HEK293 (cell line): ENCODE data around the gene GSN.

Source experiments
- CTCF ChIA-PET: fragments of 350-600 bp; formaldehyde crosslinking; extraction: SDS; loops from one replicate; lab custom pipeline; 2021; ENCODE audit warnings: antibody characterized with exemption; lab: Yijun Ruan, JAX
- POLR2A ChIA-PET: fragments of 300-600 bp; formaldehyde crosslinking; extraction: SDS; loops from one replicate; lab custom pipeline; 2020; ENCODE audit warnings: antibody characterized with exemption, inconsistent platforms; lab: Yijun Ruan, JAX
- H3K27ac ChIP-seq: fragments of 200-500 bp; sonication (Bioruptor generic); 2 replicates; pipeline ENCODE4 v1.5.1; 2014; ENCODE audit warnings: low read depth, low read length, control low read depth, inconsistent platforms; ENCODE audit errors: extremely low read depth
- H3K36me3 ChIP-seq, 2 experiments: fragments of 200-500 bp in 1 of 2; sonication (Bioruptor generic) in 1 of 2; 1 replicate in 1 of 2; 2 replicates in 1 of 2; pipeline ENCODE4 v1.5.1; 2014 to 2017; ENCODE audit warnings: inconsistent platforms in 2 of 2, low read length in 2 of 2; ENCODE audit not compliant: control insufficient read depth in 2 of 2, insufficient read depth in 1 of 2
- H3K4me1 ChIP-seq: fragments of 200-500 bp; sonication (Bioruptor generic); 2 replicates; pipeline ENCODE4 v1.5.1; 2014; ENCODE audit warnings: mild to moderate bottlenecking, low read length, inconsistent platforms; ENCODE audit not compliant: control insufficient read depth, insufficient read depth
- H3K4me3 ChIP-seq: 2 replicates; pipeline ENCODE4 v1.5.1; 2011; ENCODE audit warnings: low read depth, mild to moderate bottlenecking, control low read depth, low read length, moderate library complexity
- H3K9me3 ChIP-seq: fragments of 200-500 bp; sonication (Bioruptor generic); 2 replicates; pipeline ENCODE4 v1.5.1; 2014; ENCODE audit warnings: low read depth, low read length, inconsistent platforms; ENCODE audit not compliant: control insufficient read depth, insufficient read depth
- BCL11A ChIP-seq: fragments of 450-650 bp; formaldehyde crosslinking; IDR thresholded peaks from 2 replicates; pipeline ENCODE4 v1.5.1; 2016; ENCODE audit warnings: low read depth, missing biosample characterization, missing genetic modification characterization
- GLIS2 ChIP-seq: fragments of 450-650 bp; formaldehyde crosslinking; IDR thresholded peaks from 2 replicates; pipeline ENCODE4 v1.5.1; 2016; ENCODE audit warnings: missing biosample characterization, missing genetic modification characterization
- HOXA7 ChIP-seq: sonication (generic); formaldehyde crosslinking; IDR thresholded peaks from 2 replicates; pipeline ENCODE4 v1.8.1; 2022; ENCODE audit warnings: missing genetic modification reagents, borderline replicate concordance
- REPIN1 ChIP-seq: fragments of 450-650 bp; formaldehyde crosslinking; IDR thresholded peaks from 2 replicates; pipeline ENCODE4 v1.5.1; 2017; ENCODE audit warnings: missing biosample characterization, missing genetic modification characterization, low read depth
- SCRT2 ChIP-seq: fragments of 450-650 bp; formaldehyde crosslinking; IDR thresholded peaks from 2 replicates; pipeline ENCODE4 v1.5.1; 2016; ENCODE audit warnings: missing biosample characterization, missing genetic modification characterization
- SP3 ChIP-seq: fragments of 450-650 bp; formaldehyde crosslinking; IDR thresholded peaks from 2 replicates; pipeline ENCODE4 v1.5.1; 2016; ENCODE audit warnings: missing biosample characterization, missing genetic modification characterization
- TCF7L2 ChIP-seq: IDR thresholded peaks from 2 replicates; pipeline ENCODE4 v1.6.1; 2011; ENCODE audit warnings: low read depth, mild to moderate bottlenecking, inconsistent platforms, low read length, moderate library complexity, borderline replicate concordance
- ZBTB1 ChIP-seq: fragments of 450-650 bp; formaldehyde crosslinking; IDR thresholded peaks from 2 replicates; pipeline ENCODE4 v1.5.1; 2016; ENCODE audit warnings: missing biosample characterization, missing genetic modification characterization
- ZBTB21 ChIP-seq: fragments of 450-650 bp; formaldehyde crosslinking; IDR thresholded peaks from 2 replicates; pipeline ENCODE4 v1.5.1; 2017; ENCODE audit warnings: missing biosample characterization, missing genetic modification characterization
- ZBTB7A ChIP-seq: fragments of 450-650 bp; formaldehyde crosslinking; IDR thresholded peaks from 2 replicates; pipeline ENCODE4 v1.5.1; 2016; ENCODE audit warnings: low read depth, missing biosample characterization, missing genetic modification characterization
- ZNF19 ChIP-seq: fragments of 450-650 bp; formaldehyde crosslinking; IDR thresholded peaks from 2 replicates; pipeline ENCODE4; 2016; ENCODE audit warnings: missing biosample characterization, missing genetic modification characterization, low read depth
- ZNF202 ChIP-seq: fragments of 450-650 bp; formaldehyde crosslinking; IDR thresholded peaks from 2 replicates; pipeline ENCODE4 v1.5.1; 2016; ENCODE audit warnings: missing biosample characterization, missing genetic modification characterization, borderline replicate concordance
- ZNF24 ChIP-seq: fragments of 450-650 bp; formaldehyde crosslinking; IDR thresholded peaks from 2 replicates; pipeline ENCODE4 v1.5.1; 2016; ENCODE audit warnings: missing biosample characterization, missing genetic modification characterization
- ZNF274 ChIP-seq, 2 experiments: fragments of 200-500 bp in 1 of 2; fragments of 450-650 bp in 1 of 2; sonication (Bioruptor generic) in 1 of 2; formaldehyde crosslinking in 1 of 2; IDR thresholded peaks; 2 replicates each; pipeline versions ENCODE4 v1.5.1 to v1.6.1; 2014 to 2016; ENCODE audit warnings: borderline replicate concordance in 1 of 2, inconsistent platforms in 1 of 2, low read length in 1 of 2, missing biosample characterization in 1 of 2, missing genetic modification characterization in 1 of 2
- ZNF501 ChIP-seq: fragments of 450-650 bp; formaldehyde crosslinking; IDR thresholded peaks from 2 replicates; pipeline ENCODE4 v1.5.1; 2016; ENCODE audit warnings: missing biosample characterization, missing genetic modification characterization
- ZNF513 ChIP-seq: fragments of 450-650 bp; IDR thresholded peaks from 2 replicates; pipeline ENCODE4 v1.5.1; 2018; ENCODE audit warnings: missing biosample characterization, missing genetic modification characterization
- ZNF529 ChIP-seq: fragments of 450-650 bp; formaldehyde crosslinking; IDR thresholded peaks from 2 replicates; pipeline ENCODE4 v1.5.1; 2017; ENCODE audit warnings: missing genetic modification characterization, missing biosample characterization; ENCODE audit not compliant: insufficient replicate concordance
- ZNF580 ChIP-seq: fragments of 450-650 bp; formaldehyde crosslinking; IDR thresholded peaks from 2 replicates; pipeline ENCODE4 v1.5.1; 2016; ENCODE audit warnings: missing biosample characterization, missing genetic modification characterization
- ZNF585B ChIP-seq: fragments of 450-650 bp; formaldehyde crosslinking; IDR thresholded peaks from 2 replicates; pipeline ENCODE4 v1.5.1; 2016; ENCODE audit warnings: missing biosample characterization, missing genetic modification characterization
- ZNF596 ChIP-seq: fragments of 450-650 bp; IDR thresholded peaks from 2 replicates; pipeline ENCODE4 v1.5.0; 2018; ENCODE audit warnings: missing biosample characterization, mild to moderate bottlenecking, missing genetic modification characterization, moderate library complexity
- ZNF629 ChIP-seq: fragments of 450-650 bp; formaldehyde crosslinking; IDR thresholded peaks from 2 replicates; pipeline ENCODE4 v1.5.1; 2017; ENCODE audit warnings: missing biosample characterization, missing genetic modification characterization
- ZNF670 ChIP-seq: fragments of 450-650 bp; formaldehyde crosslinking; IDR thresholded peaks from 2 replicates; pipeline ENCODE4 v1.5.1; 2016; ENCODE audit warnings: missing biosample characterization, missing genetic modification characterization, low read depth
- ZNF76 ChIP-seq: fragments of 450-650 bp; formaldehyde crosslinking; IDR thresholded peaks from 2 replicates; pipeline ENCODE4; 2016; ENCODE audit warnings: low read depth, missing biosample characterization, missing genetic modification characterization, borderline replicate concordance
- TF ChIP-seq, protein P1 (sequence below): fragments of 450-650 bp; formaldehyde crosslinking; IDR thresholded peaks from 2 replicates; pipeline ENCODE4 v1.5.1; 2016; ENCODE audit warnings: missing biosample characterization, missing genetic modification characterization, borderline replicate concordance
- TF ChIP-seq, protein P2 (sequence below): fragments of 450-650 bp; formaldehyde crosslinking; IDR thresholded peaks from 2 replicates; pipeline ENCODE4 v1.5.1; 2017; ENCODE audit warnings: missing biosample characterization, missing genetic modification characterization

The GSN gene

GRCh38 chr9:121259498-121259897 is 8.5 kb upstream of the GSN start:
- no peaks in the 10 kb centered on the region for H3K9me3 ChIP-seq
- CTCF ChIA-PET, result interaction anchor here (0.9 to 2.3 kb wide), 3 partner anchors 19 to 37 kb away, joined by 3 to 15 read pairs (median 5); no protein-coding TSS in a partner anchor
- no peaks in the 10 kb centered on the region for H3K36me3 ChIP-seq
- no peak overlapping the region for H3K4me3 ChIP-seq
- POLR2A ChIA-PET, result no interaction called here
- TF ChIP-seq REPIN1 (tag by site-specific recombination), result no peak
- TF ChIP-seq, protein P1, sequence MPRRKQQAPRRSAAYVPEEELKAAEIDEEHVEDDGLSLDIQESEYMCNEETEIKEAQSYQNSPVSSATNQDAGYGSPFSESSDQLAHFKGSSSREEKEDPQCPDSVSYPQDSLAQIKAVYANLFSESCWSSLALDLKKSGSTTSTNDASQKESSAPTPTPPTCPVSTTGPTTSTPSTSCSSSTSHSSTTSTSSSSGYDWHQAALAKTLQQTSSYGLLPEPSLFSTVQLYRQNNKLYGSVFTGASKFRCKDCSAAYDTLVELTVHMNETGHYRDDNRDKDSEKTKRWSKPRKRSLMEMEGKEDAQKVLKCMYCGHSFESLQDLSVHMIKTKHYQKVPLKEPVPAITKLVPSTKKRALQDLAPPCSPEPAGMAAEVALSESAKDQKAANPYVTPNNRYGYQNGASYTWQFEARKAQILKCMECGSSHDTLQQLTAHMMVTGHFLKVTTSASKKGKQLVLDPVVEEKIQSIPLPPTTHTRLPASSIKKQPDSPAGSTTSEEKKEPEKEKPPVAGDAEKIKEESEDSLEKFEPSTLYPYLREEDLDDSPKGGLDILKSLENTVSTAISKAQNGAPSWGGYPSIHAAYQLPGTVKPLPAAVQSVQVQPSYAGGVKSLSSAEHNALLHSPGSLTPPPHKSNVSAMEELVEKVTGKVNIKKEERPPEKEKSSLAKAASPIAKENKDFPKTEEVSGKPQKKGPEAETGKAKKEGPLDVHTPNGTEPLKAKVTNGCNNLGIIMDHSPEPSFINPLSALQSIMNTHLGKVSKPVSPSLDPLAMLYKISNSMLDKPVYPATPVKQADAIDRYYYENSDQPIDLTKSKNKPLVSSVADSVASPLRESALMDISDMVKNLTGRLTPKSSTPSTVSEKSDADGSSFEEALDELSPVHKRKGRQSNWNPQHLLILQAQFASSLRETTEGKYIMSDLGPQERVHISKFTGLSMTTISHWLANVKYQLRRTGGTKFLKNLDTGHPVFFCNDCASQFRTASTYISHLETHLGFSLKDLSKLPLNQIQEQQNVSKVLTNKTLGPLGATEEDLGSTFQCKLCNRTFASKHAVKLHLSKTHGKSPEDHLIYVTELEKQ (tag by site-specific recombination), result no peak
- no peak for TF ChIP-seq SP3 (tag by site-specific recombination)
- TF ChIP-seq SCRT2 (tag by site-specific recombination), result no peak
- TF ChIP-seq HOXA7, result no peak
- no peak for TF ChIP-seq ZBTB1
- no peak for TF ChIP-seq ZNF19 (tag by site-specific recombination)
- no peak for TF ChIP-seq ZNF202 (tag by site-specific recombination)
- no peak for TF ChIP-seq ZNF24 (tag by site-specific recombination)
- no peak for TF ChIP-seq ZNF513 (tag by site-specific recombination)
- no peak for TF ChIP-seq ZNF629
- TF ChIP-seq, protein P2, sequence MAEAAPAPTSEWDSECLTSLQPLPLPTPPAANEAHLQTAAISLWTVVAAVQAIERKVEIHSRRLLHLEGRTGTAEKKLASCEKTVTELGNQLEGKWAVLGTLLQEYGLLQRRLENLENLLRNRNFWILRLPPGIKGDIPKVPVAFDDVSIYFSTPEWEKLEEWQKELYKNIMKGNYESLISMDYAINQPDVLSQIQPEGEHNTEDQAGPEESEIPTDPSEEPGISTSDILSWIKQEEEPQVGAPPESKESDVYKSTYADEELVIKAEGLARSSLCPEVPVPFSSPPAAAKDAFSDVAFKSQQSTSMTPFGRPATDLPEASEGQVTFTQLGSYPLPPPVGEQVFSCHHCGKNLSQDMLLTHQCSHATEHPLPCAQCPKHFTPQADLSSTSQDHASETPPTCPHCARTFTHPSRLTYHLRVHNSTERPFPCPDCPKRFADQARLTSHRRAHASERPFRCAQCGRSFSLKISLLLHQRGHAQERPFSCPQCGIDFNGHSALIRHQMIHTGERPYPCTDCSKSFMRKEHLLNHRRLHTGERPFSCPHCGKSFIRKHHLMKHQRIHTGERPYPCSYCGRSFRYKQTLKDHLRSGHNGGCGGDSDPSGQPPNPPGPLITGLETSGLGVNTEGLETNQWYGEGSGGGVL (tag by site-specific recombination), result no peak
- TF ChIP-seq ZNF580, result no peak
- H3K27ac ChIP-seq, result no peak overlapping the region
- no peaks in the 10 kb centered on the region for H3K4me1 ChIP-seq

DNA sequence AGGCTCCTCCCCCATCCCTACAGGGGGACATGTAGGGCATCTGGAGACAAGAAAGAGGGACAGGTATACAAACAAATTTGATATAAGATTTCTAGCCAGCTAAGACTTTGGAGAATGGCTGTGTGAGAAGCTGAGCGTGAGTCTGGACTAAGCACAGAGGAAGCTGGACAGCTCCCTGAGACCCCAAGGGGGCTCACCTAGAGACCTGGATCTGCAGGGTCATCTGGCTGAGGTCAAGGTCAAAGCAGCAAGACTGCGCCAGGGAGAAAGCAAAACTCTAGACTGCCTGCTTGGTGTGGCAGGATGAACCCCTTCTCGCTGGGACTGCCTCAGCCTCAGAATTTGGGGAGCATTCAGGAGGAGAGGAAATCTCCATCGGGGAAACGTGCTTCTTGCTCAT is 8.0 kb upstream of the GSN start:
- Histone ChIP-seq H3K36me3 (no peaks in the 10 kb centered on the region), H3K27ac (no peak overlapping the region), H3K9me3 (no peaks in the 10 kb centered on the region), H3K4me3 (no peak overlapping the region), H3K4me1 (no peaks in the 10 kb centered on the region)
- TF ChIP-seq TCF7L2, result no peak
- no peak for TF ChIP-seq GLIS2 (tag by site-specific recombination)
- no peak for TF ChIP-seq ZNF596
- TF ChIP-seq ZNF670, result no peak
- no peak for TF ChIP-seq ZNF585B
- TF ChIP-seq ZNF501, result no peak
- TF ChIP-seq ZNF529 (tag by site-specific recombination), result no peak
- no peak for TF ChIP-seq ZBTB7A
- no peak for TF ChIP-seq ZBTB21
- TF ChIP-seq ZNF76 (tag by site-specific recombination), result no peak
- TF ChIP-seq, protein P2 (tag by site-specific recombination), result no peak
- no peak for TF ChIP-seq BCL11A (tag by site-specific recombination)
- no peak for TF ChIP-seq ZNF274 (IDR thresholded peaks at IDR 0.05; ENCODE audit: low read length)
- no peak for TF ChIP-seq ZNF274 (tag by site-specific recombination; IDR thresholded peaks at IDR 0.05; ENCODE audit: borderline replicate concordance)
- ChIA-PET CTCF (interaction anchor here (0.6 to 2.3 kb wide), 6 partner anchors 18 to 140 kb away, joined by 3 to 15 read pairs (median 4); no protein-coding TSS in a partner anchor), POLR2A (no interaction called here)
